NCI-H1694 treated with DMSO at 0.1 percent for 48 hours (cell line): ENCODE results near the gene KCNQ2.
A peak's percentile ranks its signal among the peaks of the same experiment; 100 is the strongest.
"Not testable (repeated sequence)": the region's sequence is repeated elsewhere in the genome, so short reads cannot be mapped to it uniquely, and the experiment has no call there.

Experiments
- DNase-seq: peaks from one replicate; lab custom pipeline; 2025; lab: John Stamatoyannopoulos, UW

Gene KCNQ2

GRCh38 chr20:63471981-63472831, at the start of gene KCNQ2:
Gene KCNQ2 (minus strand): TSS chr20:63472655. CDS start chr20:63472463, 192 bp downstream.
- DNase-seq, result no peak

GRCh38 chr20:63521602-63522001, 49.1 kb upstream of the KCNQ2 start:
- DNase-seq, result no peak

DNA sequence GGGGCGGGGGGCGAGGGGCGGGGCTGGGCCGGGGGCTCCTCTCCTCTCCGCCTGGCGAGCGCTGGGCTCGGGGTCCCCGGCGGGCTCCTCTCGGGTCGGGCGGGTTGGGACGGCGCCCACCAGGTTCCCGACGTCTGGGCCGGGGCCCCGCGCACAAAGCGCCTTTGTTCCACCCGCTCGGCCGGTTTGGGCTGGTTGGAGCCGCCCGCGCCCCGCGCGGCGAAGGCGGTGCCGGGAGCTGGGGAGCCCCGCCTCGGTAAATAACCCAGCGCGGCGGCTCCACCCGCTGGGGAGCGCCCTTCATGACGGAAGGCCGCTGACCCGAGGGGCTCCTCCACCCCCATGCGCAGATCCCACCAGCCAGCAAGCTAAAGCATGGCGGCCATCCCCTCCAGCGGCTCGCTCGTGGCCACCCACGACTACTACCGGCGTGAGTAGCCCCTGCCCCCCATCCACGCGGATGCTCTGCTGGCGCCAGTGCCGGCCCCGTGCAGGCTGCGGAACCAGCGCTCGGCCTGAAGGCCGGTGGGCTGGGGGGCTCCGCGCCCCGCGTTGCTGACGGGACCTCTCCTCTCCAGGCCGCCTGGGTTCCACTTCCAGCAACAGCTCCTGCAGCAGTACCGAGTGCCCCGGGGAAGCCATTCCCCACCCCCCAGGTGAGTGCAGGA, 48.6 kb upstream of the KCNQ2 start:
- no peak for DNase-seq

DNA sequence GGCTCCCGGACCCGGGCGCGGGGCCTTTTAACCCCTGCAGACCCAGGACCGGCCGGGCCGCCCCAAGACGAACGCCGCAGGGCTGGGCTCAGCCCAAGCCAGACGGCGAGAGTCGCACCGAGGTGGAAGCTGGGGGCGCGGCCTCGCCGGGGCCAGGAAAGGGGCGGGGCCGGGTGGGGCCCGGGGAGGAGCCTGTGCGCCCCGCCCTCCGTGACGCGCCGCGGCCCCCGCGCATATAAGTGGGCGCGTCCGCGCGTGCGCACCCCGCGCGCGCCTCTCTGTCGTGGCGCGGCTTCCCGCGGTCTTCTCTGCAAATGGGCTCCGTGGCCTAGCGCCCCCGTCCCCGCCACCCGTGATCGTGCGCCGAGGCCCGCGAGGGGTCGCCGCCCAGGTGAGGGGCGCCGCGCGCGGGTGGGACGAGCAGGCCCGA, 48.1 kb upstream of the KCNQ2 start, which contains the start of gene PPDPF:
PPDPF (plus strand) TSS at position 262 of the 430 bp plus-strand sequence. CDS start 544 bp downstream, outside the sequence.
- peak; percentile 32 for DNase-seq

DNA sequence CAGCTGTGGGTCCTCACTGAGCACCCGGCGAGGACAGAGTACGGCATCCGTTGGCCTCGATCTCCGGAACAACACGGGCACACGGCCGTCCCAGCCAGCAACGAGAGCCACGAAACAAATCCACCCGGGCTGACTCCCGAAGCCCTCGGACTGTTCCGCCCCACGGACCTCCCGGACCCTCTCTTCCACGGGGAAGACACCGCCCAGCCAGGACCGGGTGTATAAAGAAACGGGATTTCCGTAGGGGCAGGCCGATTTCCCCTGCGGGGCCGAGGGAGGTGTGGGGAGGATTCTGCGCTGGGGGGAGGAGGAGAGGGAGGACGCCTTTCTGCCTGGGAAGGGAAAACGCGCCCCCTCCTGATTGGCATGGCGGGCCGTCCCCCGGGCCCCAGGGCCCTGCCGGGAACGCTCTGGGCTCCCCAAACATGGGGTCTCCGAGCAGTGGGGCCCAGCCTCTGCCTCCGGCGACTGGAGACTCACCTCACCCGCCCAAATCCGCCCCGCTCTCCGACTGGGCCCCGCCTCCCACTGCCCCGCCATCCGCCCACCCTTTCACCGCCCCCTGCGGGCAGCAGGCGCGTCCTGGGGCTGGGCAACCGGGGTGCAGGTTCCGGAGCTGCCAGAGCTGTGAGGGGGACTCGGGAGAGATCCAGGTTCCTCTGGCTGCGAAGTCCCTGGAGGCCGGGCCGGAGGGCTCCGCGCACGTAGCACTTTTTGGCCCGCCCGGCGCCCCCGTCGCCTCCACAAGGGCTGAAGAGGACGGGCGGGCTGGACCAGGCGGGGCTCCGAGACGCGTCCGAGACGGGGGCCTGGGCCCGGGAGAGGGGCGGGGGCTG, 47.4 kb upstream of the KCNQ2 start:
- DNase-seq, result no peak

DNA sequence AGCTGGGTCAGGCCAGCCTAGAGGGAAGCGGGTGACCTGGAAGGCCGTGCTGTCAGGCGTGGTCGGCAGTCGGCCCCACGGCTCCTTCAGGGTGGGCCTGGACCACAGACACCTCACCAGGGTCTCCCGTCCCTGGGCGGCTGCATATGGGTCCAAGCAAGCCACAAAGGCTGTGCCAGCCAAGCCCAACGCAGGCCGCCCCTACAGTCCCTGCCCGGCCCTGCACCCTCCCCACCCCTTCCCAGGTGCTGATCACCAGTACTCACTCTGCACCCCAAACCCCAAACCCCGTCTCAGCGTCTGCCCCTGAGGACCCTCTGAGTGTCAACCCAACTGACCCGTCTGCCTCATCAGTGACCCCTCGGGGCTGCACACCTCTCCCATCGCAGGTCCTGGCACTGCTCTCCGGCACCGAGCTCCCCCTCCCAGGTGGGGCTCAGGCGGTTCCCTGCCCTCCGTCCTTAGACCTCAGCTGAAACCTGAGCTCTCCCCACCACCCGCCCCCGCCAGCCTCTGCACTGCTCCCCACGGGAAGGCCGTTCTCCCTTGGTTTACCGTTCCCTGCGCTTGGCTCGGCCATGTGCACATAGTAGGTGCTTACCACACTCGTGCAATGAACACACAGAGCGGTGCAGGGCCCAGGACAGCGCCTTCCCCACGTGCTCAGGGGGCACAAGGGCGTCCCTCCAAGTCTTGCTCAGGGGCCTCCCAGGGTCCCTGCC, 46.7 kb upstream of the KCNQ2 start:
- DNase-seq, result no peak

DNA sequence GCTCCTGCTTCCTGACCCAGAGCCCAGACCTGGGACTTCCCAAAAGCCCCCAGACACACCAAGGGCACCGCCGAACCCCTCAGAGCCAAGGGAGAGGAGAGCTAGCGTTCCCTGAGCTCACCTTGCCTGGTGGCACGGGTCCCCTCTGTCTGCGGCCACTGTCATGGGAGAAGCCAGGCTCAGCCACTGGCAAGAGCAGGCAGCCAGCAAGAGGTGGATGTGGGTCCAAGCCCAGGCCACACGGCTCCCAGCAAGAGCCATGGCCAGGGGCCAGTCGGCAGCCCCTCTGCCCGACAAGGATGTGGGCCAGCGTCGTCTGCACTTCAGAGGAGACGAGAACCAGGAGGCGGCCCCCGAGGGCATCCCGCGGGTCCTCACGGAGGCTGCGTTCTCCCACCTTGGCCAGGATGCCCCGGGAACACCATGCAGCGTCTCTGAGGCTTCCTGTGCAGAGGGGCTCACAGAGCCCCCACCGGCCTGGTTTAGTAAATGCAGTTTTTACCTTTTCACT, 46.0 kb upstream of the KCNQ2 start:
- DNase-seq, result no peak

GRCh38 chr20:63517376-63518309, 45.2 kb upstream of the KCNQ2 start:
- no peak for DNase-seq

- DNase-seq, result not testable (repeated sequence)
Measured at GRCh38 chr20:63514520-63514919, 42.1 kb upstream of the KCNQ2 start.

- no peak for DNase-seq
Measured at GRCh38 chr20:63513207-63513606, 40.8 kb upstream of the KCNQ2 start.

GRCh38 chr20:63509088-63509564, 36.7 kb upstream of the KCNQ2 start:
- DNase-seq, result no peak

DNA sequence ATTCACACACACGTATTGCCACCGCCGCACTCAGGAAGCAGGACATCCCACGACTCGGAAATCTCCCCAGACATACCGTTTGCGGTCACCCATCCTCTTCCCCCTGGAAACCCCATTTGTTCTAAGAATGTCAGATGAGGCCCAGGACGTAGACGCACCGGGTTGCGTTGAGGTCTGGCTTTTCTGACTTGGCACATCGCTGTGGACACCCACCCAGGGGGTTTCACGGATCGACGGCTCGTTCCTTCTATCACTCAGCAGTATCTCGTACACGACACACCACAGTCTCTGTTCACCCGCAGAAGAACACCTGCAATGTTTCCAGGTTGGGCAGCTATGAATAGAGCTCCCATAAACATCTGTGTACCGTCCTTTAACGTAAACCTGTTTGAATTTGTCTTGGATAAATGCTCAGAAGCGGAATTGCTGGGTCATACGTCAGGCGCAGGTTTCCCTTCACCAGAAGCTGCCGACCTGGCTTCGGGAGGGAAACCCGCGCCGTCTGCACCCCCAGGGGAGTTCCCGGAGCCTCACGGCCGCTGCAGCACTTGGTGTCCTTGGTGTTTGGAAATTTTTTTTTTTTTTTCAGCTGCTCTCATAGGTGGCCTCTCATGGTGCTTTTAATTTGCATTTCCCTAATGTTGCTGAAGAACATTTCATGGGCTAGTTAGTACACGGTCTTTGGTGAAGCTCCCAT, 35.8 kb upstream of the KCNQ2 start:
- DNase-seq, result no peak

DNA sequence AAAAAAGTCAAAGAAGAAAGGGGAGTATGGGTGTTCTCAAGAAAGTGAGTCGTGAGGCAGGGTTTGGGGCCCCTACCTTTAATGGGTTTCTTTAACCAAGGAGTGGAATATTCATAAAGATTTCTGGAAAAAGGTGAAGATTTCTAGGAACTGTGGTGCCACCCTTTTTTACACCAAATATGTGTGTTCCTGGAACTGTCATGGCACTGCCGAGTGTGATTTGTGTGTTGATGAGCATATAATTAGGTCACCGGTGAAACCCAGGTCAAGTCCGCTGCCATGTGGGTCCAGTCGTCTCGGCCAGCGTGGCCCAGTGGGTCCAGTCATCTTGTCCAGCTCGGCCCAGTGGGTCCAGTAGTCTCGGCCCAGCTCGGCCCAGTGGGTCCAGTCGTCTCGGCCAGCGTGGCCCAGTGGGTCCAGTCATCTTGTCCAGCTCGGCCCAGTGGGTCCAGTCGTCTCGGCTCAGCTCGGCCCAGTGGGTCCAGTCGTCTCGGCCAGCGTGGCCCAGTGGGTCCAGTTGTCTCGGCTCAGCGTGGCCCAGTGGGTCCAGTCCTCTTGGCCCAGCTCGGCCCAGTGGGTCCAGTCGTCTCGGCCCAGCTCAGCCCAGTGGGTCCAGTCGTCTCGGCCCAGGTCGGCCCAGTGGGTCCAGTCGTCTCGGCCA, 34.8 kb upstream of the KCNQ2 start:
- no peak for DNase-seq

- no peak for DNase-seq
Measured at GRCh38 chr20:63505723-63506122, 33.3 kb upstream of the KCNQ2 start.

DNA sequence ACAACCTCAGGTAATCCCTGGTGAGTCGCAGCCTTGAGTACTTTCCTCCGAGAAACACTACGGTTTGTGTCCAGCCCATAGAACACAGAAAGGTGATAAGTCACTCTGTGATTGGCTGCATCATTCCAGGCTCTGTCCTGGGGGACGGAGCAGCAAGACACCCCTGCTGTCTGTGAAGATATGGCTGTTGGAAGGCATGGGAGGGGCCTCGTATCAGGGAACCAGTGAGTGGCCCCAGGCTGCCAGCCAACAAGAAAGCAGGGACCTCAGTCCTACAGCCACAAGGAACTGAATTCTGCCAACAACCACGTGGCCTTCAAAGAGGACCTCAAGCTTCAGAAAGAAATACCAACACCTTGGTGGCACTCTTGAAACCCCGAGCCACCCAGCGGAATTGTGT, 32.8 kb upstream of the KCNQ2 start:
- no peak for DNase-seq

DNA sequence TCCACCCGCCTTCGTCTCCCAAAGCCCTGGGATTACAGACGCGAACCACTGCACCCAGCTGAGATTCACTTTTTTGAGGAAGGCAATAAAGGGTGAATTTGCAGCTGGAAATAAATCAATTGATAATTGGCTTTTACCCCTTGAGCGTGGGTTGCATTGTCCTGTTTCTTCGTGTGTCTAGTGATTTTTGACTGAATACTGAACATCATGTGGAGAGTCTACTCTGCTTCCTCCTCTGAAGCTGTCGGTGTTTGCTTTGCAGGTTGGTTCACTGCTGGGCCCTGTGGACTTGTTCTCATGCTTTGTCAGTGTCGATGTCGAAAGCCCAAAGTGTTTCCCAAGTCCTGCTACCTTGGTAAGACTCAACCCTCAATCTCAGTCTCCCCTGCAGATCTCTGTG, 32.2 kb upstream of the KCNQ2 start:
- DNase-seq, result no peak

GRCh38 chr20:63503524-63503923, 31.1 kb upstream of the KCNQ2 start:
- no peak for DNase-seq

- DNase-seq, result no peak
Measured at GRCh38 chr20:63502671-63503172, 30.3 kb upstream of the KCNQ2 start.
